GM12878 (cell line): ENCODE measurements around the gene PLSCR3. TPM values are rescaled to one million over a fixed set of nuclear protein-coding genes. Genes with fewer than 3 reads are reported as not detected.

Source experiments
- BHLHE40 ChIP-seq, 2 experiments: fragments of 450-650 bp in 1 of 2; IDR thresholded peaks; 2 replicates each; pipeline ENCODE4 v1.6.1; 2011 to 2017; ENCODE audit warnings: low read depth in 2 of 2, borderline replicate concordance in 1 of 2, improper control_type of control experiment in 1 of 2, low read length in 1 of 2, mild to moderate bottlenecking in 1 of 2
- FOXK2 ChIP-seq: fragments of 450-650 bp; IDR thresholded peaks from 2 replicates; pipeline ENCODE4 v1.6.1; 2017; ENCODE audit warnings: mild to moderate bottlenecking, moderate library complexity
- HCFC1 ChIP-seq: fragments of 150-350 bp; IDR thresholded peaks from 2 replicates; pipeline ENCODE4 v1.6.1; 2014; ENCODE audit warnings: low read length
- POLR2A ChIP-seq: IDR thresholded peaks from 2 replicates; pipeline ENCODE4 v1.6.1; 2011; ENCODE audit warnings: low read depth, mild to moderate bottlenecking, low read length
- RFX5 ChIP-seq: IDR thresholded peaks from 2 replicates; pipeline ENCODE4 v1.6.1; 2011; ENCODE audit warnings: low read depth, low read length, improper control_type of control experiment
- SREBF2 ChIP-seq: IDR thresholded peaks from 2 replicates; pipeline ENCODE4 v1.6.1; 2012; ENCODE audit warnings: mild to moderate bottlenecking, low read length
- TAF1 ChIP-seq: IDR thresholded peaks from 2 replicates; pipeline ENCODE4 v1.6.1; 2011; ENCODE audit warnings: mild to moderate bottlenecking, low read depth, low read length, borderline replicate concordance
- TBL1XR1 ChIP-seq: IDR thresholded peaks from 2 replicates; pipeline ENCODE4 v1.6.1; 2012; ENCODE audit warnings: low read depth, low read length, improper control_type of control experiment
- polyA plus RNA-seq, 11 experiments: library from polyadenylated mRNA; depleted of rRNA in 4 of 11; unstranded in 6 of 11; stranded (reverse) in 5 of 11; fragments of >200 nt; fragmentation: Nextera tagmentation in 4 of 11; fragmentation: Illumina TruSeq in 1 of 11; extraction: Ambion mirVana in 4 of 11; extraction: Trizol in 1 of 11; gene quantifications; 1 replicate in 1 of 11; 2 replicates in 10 of 11; pipeline versions ENCODE4 v1.2.1 to v1.2.3, GENCODE V29; 2011 to 2016; ENCODE audit warnings: inconsistent platforms in 2 of 11, missing spikeins in 2 of 11, low read depth in 1 of 11
- total RNA-seq, 4 experiments: library from RNA; depleted of rRNA in 3 of 4; stranded (reverse); fragments of >200 nt in 3 of 4; fragmentation: Illumina TruSeq in 1 of 4; extraction: Trizol in 1 of 4; gene quantifications; 2 replicates each; pipeline versions ENCODE4 v1.2.1 to v1.2.3, GENCODE V29; 2013 to 2021
- TF ChIP-seq, protein P1 (sequence below): IDR thresholded peaks from 2 replicates; pipeline ENCODE4 v1.6.1; 2011; ENCODE audit warnings: borderline replicate concordance, low read depth, mild to moderate bottlenecking, moderate library complexity, low read length; ENCODE audit not compliant: insufficient read depth, poor library complexity, severe bottlenecking
- TF ChIP-seq, protein P2 (sequence below): fragments of 450-650 bp; IDR thresholded peaks from 2 replicates; pipeline ENCODE4 v1.6.1; 2016; ENCODE audit warnings: mild to moderate bottlenecking
- TF ChIP-seq, protein P3 (sequence below): fragments of 450-650 bp; IDR thresholded peaks from 2 replicates; pipeline ENCODE4 v1.6.1; 2017; ENCODE audit warnings: mild to moderate bottlenecking, low read depth, inconsistent platforms; ENCODE audit not compliant: poor library complexity, severe bottlenecking

The PLSCR3 gene
- total and polyA plus RNA-seq, 10 of the 15 experiments (the other 5 are each of a cell fraction or from before 2014, with no cell fraction given), result 9.9 to 51.4 (median 43.4) TPM

DNA sequence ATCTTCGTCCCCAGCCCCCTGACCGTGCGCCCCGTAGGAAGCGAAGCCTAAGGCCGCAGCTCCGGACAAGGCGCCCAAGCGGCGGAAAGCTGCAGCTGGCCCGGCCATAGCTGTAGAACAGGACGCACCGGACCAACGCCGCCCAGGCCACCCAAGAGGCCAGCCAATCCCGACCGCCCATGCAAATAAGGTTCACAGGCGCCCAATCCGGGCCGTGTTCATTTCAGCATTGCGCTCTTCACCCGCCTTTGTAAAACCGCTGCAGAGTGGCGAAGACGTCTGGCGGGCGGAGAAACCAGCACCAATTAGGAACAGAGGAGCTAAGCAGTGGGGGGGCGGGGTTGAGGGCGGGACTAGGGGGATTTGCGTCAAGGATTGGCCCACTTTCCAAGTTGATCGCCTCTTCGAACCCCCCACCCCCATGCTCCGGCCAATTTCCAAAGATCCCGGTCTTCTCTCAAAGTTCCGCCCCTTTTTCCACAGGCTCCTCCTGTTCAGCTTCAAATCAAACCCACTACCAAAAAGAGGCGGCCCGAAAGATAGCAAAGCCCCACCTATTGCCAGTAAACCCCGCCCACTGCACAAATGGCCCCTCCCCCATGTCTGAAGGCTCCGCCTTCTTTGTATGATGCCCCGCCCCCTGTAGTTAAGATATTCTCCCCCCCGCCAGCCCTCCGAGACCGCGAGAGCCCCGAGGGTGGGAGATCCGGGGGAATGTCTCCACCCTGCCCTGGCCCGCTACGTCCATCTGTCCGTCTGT is 9.8 kb upstream of the PLSCR3 start, which contains the start of gene TMEM256 (continued):
- TF ChIP-seq, protein P1, sequence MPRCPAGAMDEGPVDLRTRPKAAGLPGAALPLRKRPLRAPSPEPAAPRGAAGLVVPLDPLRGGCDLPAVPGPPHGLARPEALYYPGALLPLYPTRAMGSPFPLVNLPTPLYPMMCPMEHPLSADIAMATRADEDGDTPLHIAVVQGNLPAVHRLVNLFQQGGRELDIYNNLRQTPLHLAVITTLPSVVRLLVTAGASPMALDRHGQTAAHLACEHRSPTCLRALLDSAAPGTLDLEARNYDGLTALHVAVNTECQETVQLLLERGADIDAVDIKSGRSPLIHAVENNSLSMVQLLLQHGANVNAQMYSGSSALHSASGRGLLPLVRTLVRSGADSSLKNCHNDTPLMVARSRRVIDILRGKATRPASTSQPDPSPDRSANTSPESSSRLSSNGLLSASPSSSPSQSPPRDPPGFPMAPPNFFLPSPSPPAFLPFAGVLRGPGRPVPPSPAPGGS, result no peak
- peak; percentile 54 for TF ChIP-seq HCFC1
- TF ChIP-seq, protein P2, sequence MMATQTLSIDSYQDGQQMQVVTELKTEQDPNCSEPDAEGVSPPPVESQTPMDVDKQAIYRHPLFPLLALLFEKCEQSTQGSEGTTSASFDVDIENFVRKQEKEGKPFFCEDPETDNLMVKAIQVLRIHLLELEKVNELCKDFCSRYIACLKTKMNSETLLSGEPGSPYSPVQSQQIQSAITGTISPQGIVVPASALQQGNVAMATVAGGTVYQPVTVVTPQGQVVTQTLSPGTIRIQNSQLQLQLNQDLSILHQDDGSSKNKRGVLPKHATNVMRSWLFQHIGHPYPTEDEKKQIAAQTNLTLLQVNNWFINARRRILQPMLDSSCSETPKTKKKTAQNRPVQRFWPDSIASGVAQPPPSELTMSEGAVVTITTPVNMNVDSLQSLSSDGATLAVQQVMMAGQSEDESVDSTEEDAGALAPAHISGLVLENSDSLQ, result peak; percentile 31; the same call in 1 of the 2 replicates
- peak; percentile 95 for TF ChIP-seq POLR2A
- no peak; the same call in 1 of the 2 replicates for TF ChIP-seq TBL1XR1
- TF ChIP-seq, protein P3, sequence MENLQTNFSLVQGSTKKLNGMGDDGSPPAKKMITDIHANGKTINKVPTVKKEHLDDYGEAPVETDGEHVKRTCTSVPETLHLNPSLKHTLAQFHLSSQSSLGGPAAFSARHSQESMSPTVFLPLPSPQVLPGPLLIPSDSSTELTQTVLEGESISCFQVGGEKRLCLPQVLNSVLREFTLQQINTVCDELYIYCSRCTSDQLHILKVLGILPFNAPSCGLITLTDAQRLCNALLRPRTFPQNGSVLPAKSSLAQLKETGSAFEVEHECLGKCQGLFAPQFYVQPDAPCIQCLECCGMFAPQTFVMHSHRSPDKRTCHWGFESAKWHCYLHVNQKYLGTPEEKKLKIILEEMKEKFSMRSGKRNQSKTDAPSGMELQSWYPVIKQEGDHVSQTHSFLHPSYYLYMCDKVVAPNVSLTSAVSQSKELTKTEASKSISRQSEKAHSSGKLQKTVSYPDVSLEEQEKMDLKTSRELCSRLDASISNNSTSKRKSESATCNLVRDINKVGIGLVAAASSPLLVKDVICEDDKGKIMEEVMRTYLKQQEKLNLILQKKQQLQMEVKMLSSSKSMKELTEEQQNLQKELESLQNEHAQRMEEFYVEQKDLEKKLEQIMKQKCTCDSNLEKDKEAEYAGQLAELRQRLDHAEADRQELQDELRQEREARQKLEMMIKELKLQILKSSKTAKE, result peak; percentile 24
- TF ChIP-seq SREBF2, result peak; percentile 86
- TF ChIP-seq TAF1, result peak; percentile 88; the same call in 1 of the 2 replicates
- TF ChIP-seq RFX5, result peak; percentile 72
- TF ChIP-seq FOXK2, result 0 out of 2 replicates have a peak, but pooled peaks have one; percentile 13
- TF ChIP-seq BHLHE40 (IDR thresholded peaks at IDR 0.05; ENCODE audit: borderline replicate concordance in 1 of 2, low read depth in 2 of 2, low read length in 1 of 2), result 0 out of 4 replicates have a peak, but pooled peaks of 1 of the 2 experiments have one; percentile 8
